ENCODE measurements around the gene IL12RB1. TPM values are rescaled to one million over a fixed set of nuclear protein-coding genes. Genes with fewer than 3 reads are reported as not detected.

The IL12RB1 gene
- total and polyA plus RNA-seq, 2 of the 13 experiments (the other 11 are each of a cell fraction or from before 2014, with no cell fraction given): 0.03 to 0.04 TPM

GRCh38 chr19:18135712-18136584, 49.2 kb upstream of the IL12RB1 start (continued):
- TF ChIP-seq STAT6 (CRISPR knock-in tag; IDR thresholded peaks at IDR 0.05; ENCODE audit: borderline replicate concordance) (no peak), SMARCE1 (IDR thresholded peaks at IDR 0.05; ENCODE audit: borderline replicate concordance) (no peak), ZNF883 (CRISPR knock-in tag; IDR thresholded peaks at IDR 0.05; ENCODE audit: not compliant biosample characterization) (no peak), CAMTA2 (CRISPR knock-in tag; IDR thresholded peaks at IDR 0.05; ENCODE audit: borderline replicate concordance) (no peak), SAP130 (CRISPR knock-in tag; IDR thresholded peaks at IDR 0.05; ENCODE audit: low read depth) (peak; percentile 94), ZNF629 (CRISPR knock-in tag; conservative IDR thresholded peaks at IDR 0.05) (peak; percentile 45; the same call in 1 of the 2 replicates), ZNF766 (CRISPR knock-in tag; IDR thresholded peaks at IDR 0.05; ENCODE audit: borderline replicate concordance) (0 out of 2 replicates have a peak, but pooled peaks have one; percentile 46), ZNF800 (CRISPR knock-in tag; IDR thresholded peaks at IDR 0.05) (no peak), ZBTB40 (IDR thresholded peaks at IDR 0.05) (no peak), ZBTB40 (CRISPR knock-in tag; IDR thresholded peaks at IDR 0.05) (peak; percentile 48; the same call in 1 of the 2 replicates), MAX (IDR thresholded peaks at IDR 0.05) (peak; percentile 86), MBNL3 (CRISPR knock-in tag; conservative IDR thresholded peaks at IDR 0.05) (no peak)
